Skin of body (tissue), 2 donors: Measurements from ENCODE around the gene SLC28A2. TPM values are rescaled to one million over a fixed set of nuclear protein-coding genes. Genes with fewer than 3 reads are reported as not detected.
A peak's percentile ranks its signal among the peaks of the same experiment; 100 is the strongest.
"Not testable (repeated sequence)": the region's sequence is repeated elsewhere in the genome, so short reads cannot be mapped to it uniquely, and the experiment has no call there.

Experiments
- DNase-seq: peaks from one replicate; lab custom pipeline; 2025; lab: John Stamatoyannopoulos, UW
- total RNA-seq: library from RNA; depleted of rRNA; stranded (reverse); fragments of >200 nt; gene quantifications from one replicate; pipeline ENCODE4 v1.2.3, GENCODE V29; 2014

SLC28A2 gene
- total RNA-seq, 1 donor from 2014 or later: not detected

- DNase-seq: no peak
Observed at GRCh38 chr15:45262906-45263461, 10.9 kb downstream of the SLC28A2 start.

GRCh38 chr15:45263854-45264253 lies 11.8 kb downstream of the SLC28A2 start:
- DNase-seq: no peak

GRCh38 chr15:45265506-45265905 lies 13.5 kb downstream of the SLC28A2 start:
- no peak for DNase-seq

- no peak for DNase-seq
Observed at GRCh38 chr15:45268135-45268534, 16.1 kb downstream of the SLC28A2 start.

GRCh38 chr15:45274636-45275380 lies 22.8 kb downstream of the SLC28A2 start:
- DNase-seq: no peak

- DNase-seq: peak; percentile 22
Observed at GRCh38 chr15:45276831-45277230, 24.8 kb downstream of the SLC28A2 start.

GRCh38 chr15:45279024-45279698 lies 27.1 kb downstream of the SLC28A2 start:
- DNase-seq: peak; percentile 99

GRCh38 chr15:45285413-45285812 lies 33.4 kb downstream of the SLC28A2 start:
- no peak for DNase-seq

- no peak for DNase-seq
Observed at GRCh38 chr15:45287390-45287956, 35.4 kb downstream of the SLC28A2 start.

GRCh38 chr15:45288947-45289346 lies 36.9 kb downstream of the SLC28A2 start:
- DNase-seq: no peak

- DNase-seq: no peak
Observed at GRCh38 chr15:45291822-45292582, 40.0 kb downstream of the SLC28A2 start.

GRCh38 chr15:45293326-45293725 lies 41.3 kb downstream of the SLC28A2 start:
- not testable (repeated sequence) for DNase-seq

GRCh38 chr15:45298964-45299378 lies 46.9 kb downstream of the SLC28A2 start:
- not testable (repeated sequence) for DNase-seq

GRCh38 chr15:45304711-45305110 lies 52.7 kb downstream of the SLC28A2 start:
- no peak for DNase-seq

- no peak for DNase-seq
Observed at GRCh38 chr15:45306105-45306504, 54.1 kb downstream of the SLC28A2 start.

- peak; percentile 60 for DNase-seq
Observed at GRCh38 chr15:45307230-45307924, 55.3 kb downstream of the SLC28A2 start.

- DNase-seq: not testable (repeated sequence)
Observed at GRCh38 chr15:45314117-45314516, 62.1 kb downstream of the SLC28A2 start.

- DNase-seq: no peak
Observed at GRCh38 chr15:45314960-45315359, 62.9 kb downstream of the SLC28A2 start.

GRCh38 chr15:45319472-45320214 lies 67.6 kb downstream of the SLC28A2 start:
- DNase-seq: no peak

GRCh38 chr15:45320581-45321205 lies 68.7 kb downstream of the SLC28A2 start:
- no peak for DNase-seq
